Endothelial cell of umbilical vein (primary cell): ENCODE measurements around the gene RBPJL. TPM values are rescaled to one million over a fixed set of nuclear protein-coding genes. Genes with fewer than 3 reads are reported as not detected.

Experiments
- BruUV-seq: library from RNA; stranded (reverse); fragments of 400-500 nt; replicated peaks from 2 replicates; lab custom pipeline; 2021; lab: Mats Ljungman, UMichigan
- CTCF ChIA-PET: fragments of 300-600, 350-600 bp; sonication (Branson Sonifier 250); formaldehyde crosslinking; loops from one replicate; lab custom pipeline; 2021; ENCODE audit warnings: antibody characterized with exemption, inconsistent platforms; lab: Charles Lee
- POLR2A ChIA-PET: fragments of 300-600, 350-600 bp; sonication (Branson Sonifier 250); formaldehyde crosslinking; loops from one replicate; lab custom pipeline; 2021; ENCODE audit warnings: antibody characterized with exemption, inconsistent platforms; lab: Charles Lee
- DNase-seq: peaks from one replicate; pipeline ENCODE4 v3.0.0-alpha.2; 2011; ENCODE audit warnings: low read depth, low spot score
- FAIRE-seq: peaks from 2 replicates; lab custom pipeline; 2011; peaks lifted over from hg19 to GRCh38; lab: Jason Lieb, UNC
- H2AFZ ChIP-seq: 2 replicates; pipeline ENCODE4 v1.6.0; 2012; ENCODE audit warnings: low read depth, low read length, control low read depth, inconsistent platforms
- H3K27ac ChIP-seq: 2 replicates; pipeline ENCODE4 v1.5.1; 2011; ENCODE audit warnings: low read depth, mild to moderate bottlenecking, control low read depth, low read length, moderate library complexity; ENCODE audit not compliant: insufficient read depth
- H3K27me3 ChIP-seq, 2 experiments: 2 replicates each; pipeline versions ENCODE4 v1.6.0 to v1.6.1; 2011; ENCODE audit warnings: low read length in 2 of 2, mixed read lengths in 1 of 2; ENCODE audit not compliant: control insufficient read depth in 2 of 2, insufficient read depth in 2 of 2
- H3K36me3 ChIP-seq, 2 experiments: 2 replicates in 1 of 2; 3 replicates in 1 of 2; pipeline ENCODE4 v1.5.1; 2011; ENCODE audit warnings: low read length in 2 of 2, mild to moderate bottlenecking in 1 of 2, moderate library complexity in 1 of 2; ENCODE audit not compliant: control insufficient read depth in 2 of 2, insufficient read depth in 2 of 2; ENCODE audit errors: extremely low read depth in 1 of 2
- H3K4me1 ChIP-seq: 3 replicates; pipeline ENCODE4 v1.5.1; 2011; ENCODE audit warnings: mild to moderate bottlenecking, low read length; ENCODE audit not compliant: control insufficient read depth, insufficient read depth; ENCODE audit errors: extremely low read depth
- H3K4me2 ChIP-seq: 2 replicates; pipeline ENCODE4 v1.6.1; 2011; ENCODE audit warnings: low read length, control low read depth, mixed read lengths; ENCODE audit not compliant: insufficient read depth
- H3K4me3 ChIP-seq, 3 experiments: fragments of 200-600 bp in 1 of 3; sonication (generic), shearing (Covaris generic) in 1 of 3; replicated peaks in 1 of 3; 2 replicates each; pipeline ENCODE4 v1.5.1; 2011 to 2016; ENCODE audit warnings: control low read depth in 3 of 3, low read length in 3 of 3, mild to moderate bottlenecking in 2 of 3, inconsistent platforms in 1 of 3, low read depth in 1 of 3, moderate library complexity in 1 of 3; ENCODE audit not compliant: insufficient read depth in 1 of 3
- H3K79me2 ChIP-seq: 2 replicates; pipeline ENCODE4 v1.6.0; 2012; ENCODE audit warnings: low read length, inconsistent platforms; ENCODE audit not compliant: control insufficient read depth, insufficient read depth
- H3K9ac ChIP-seq: replicated peaks from 2 replicates; pipeline ENCODE3; 2011; ENCODE audit warnings: low read length, control low read depth; ENCODE audit not compliant: insufficient read depth; ENCODE audit errors: extremely low read depth
- H3K9me1 ChIP-seq: replicated peaks from 3 replicates; pipeline ENCODE4 v1.6.0; 2011; ENCODE audit warnings: mild to moderate bottlenecking, low read length; ENCODE audit not compliant: control insufficient read depth, insufficient read depth; ENCODE audit errors: extremely low read depth
- H3K9me3 ChIP-seq: replicated peaks from 2 replicates; pipeline ENCODE4 v1.5.1; 2012; ENCODE audit warnings: low read length, inconsistent platforms; ENCODE audit not compliant: control insufficient read depth, insufficient read depth
- H4K20me1 ChIP-seq: replicated peaks from 2 replicates; pipeline ENCODE3; 2011; ENCODE audit warnings: mild to moderate bottlenecking, low read length; ENCODE audit not compliant: control insufficient read depth, insufficient read depth; ENCODE audit errors: extremely low read depth
- FOS ChIP-seq: IDR thresholded peaks from 2 replicates; pipeline ENCODE4 v1.6.1; 2011; ENCODE audit warnings: mild to moderate bottlenecking, low read length, moderate library complexity, borderline replicate concordance; ENCODE audit not compliant: insufficient read depth
- dilution Hi-C: fragments of 300-500 bp; cut with MboI; formaldehyde crosslinking; loops from one replicate; pipeline ENCODE4 v1.15.0; 2019; ENCODE audit warnings: low sequenced_read_pairs; ENCODE audit not compliant: extremely low pct_ligation_motif_present
- intact Hi-C: fragments of 100-400 bp; cut with micrococcal nuclease; formaldehyde crosslinking; loops from one replicate; pipeline ENCODE4 v1.10.0; 2022
- polyA plus RNA-seq, 4 experiments: library from polyadenylated mRNA; depleted of rRNA in 3 of 4; stranded (reverse) in 3 of 4; unstranded in 1 of 4; fragments of >200 nt; gene quantifications; 2 replicates each; pipeline versions ENCODE4 v1.2.1 to v1.2.3, GENCODE V29; 2011 to 2012; ENCODE audit warnings: missing spikeins in 1 of 4
- total RNA-seq: library from RNA; stranded (reverse); gene quantifications from 2 replicates; pipeline ENCODE4 v1.2.3, GENCODE V29; 2021
- TF ChIP-seq, protein P1 (sequence below), 2 donors: IDR thresholded peaks; 1 replicate in 1 of 2; 2 replicates in 1 of 2; pipeline ENCODE4 v1.5.1; 2011; ENCODE audit warnings: low read length in 2 of 2, mild to moderate bottlenecking in 2 of 2, moderate library complexity in 2 of 2, control low read depth in 1 of 2, inconsistent platforms in 1 of 2, low read depth in 1 of 2; ENCODE audit not compliant: insufficient read depth in 1 of 2; ENCODE audit errors: extremely low read depth in 1 of 2
- TF ChIP-seq, protein P2 (sequence below): IDR thresholded peaks from 2 replicates; pipeline ENCODE4 v1.6.1; 2011; ENCODE audit not compliant: insufficient read depth, insufficient read length

RBPJL gene
- total and polyA plus RNA-seq, 2 donors (not counting 3 experiments of a cell fraction or from before 2014, with no cell fraction given): not detected

DNA sequence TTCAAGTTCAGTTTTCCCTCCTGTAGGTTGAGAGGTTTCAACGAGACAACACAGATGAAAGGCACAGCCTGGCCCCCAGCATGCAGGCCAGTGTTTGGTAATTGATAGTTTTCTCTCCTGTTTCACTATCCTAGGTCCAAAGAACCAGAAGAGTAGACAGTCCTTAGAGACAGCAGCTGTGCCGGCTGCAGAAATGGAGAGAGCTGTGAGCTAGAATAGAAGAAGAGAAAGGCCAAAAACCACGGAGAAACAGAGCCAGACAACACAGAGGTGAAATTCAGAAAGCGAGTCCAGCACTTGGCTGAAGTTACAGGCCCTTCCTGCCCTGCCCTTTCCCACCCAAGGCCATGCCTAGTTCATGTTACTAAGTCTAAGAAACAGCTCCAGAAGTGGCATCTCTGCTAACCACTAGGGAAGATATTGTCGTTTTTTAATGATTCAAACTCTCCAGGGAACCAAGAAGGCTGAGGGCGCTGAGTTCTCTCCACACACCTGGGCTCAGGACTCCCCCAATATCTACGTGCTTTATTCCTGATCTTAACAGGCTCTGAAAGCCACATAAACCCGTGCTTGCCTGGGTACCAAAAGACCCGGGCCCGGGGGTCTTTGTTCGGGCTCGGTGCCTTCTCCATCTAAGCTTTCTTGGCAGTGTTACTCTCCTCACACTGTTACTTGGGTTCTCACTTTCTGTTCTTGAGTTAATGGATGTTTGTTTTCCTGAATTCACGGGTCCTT lies 16.5 kb upstream of the RBPJL start:
- H3K9ac ChIP-seq: no peak overlapping the region
- no peaks in the 10 kb centered on the region for H4K20me1 ChIP-seq
- H3K4me1 ChIP-seq: peaks cover 9% of the 10 kb centered on the region
- no peaks in the 10 kb centered on the region for H3K79me2 ChIP-seq
- no peak for DNase-seq
- BruUV-seq: no TSS peak
- dilution Hi-C loops: no loop called here
- H3K9me1 ChIP-seq: no peaks in the 10 kb centered on the region
- intact Hi-C loops: loop anchor here (5.0 to 10.0 kb wide), 4 partner anchors 53 to 405 kb away; partner anchors contain the start of genes PABPC1L and YWHAB
- H3K9me3 ChIP-seq: no peaks in the 10 kb centered on the region
- peak; percentile 21 for FAIRE-seq
- peaks cover 0 to 8% of the 10 kb centered on the region in 2 experiments for H3K27me3 ChIP-seq
- ChIA-PET CTCF (interaction anchor here (0.6 to 6.9 kb wide), 47 partner anchors 8 to 600 kb away, joined by 3 to 169 read pairs (median 5); partner anchors contain the start of genes KCNS1, SLPI and TOMM34), POLR2A (no interaction called here)
- no peaks in the 10 kb centered on the region for H3K36me3 ChIP-seq
- H3K4me3 ChIP-seq: no peak overlapping the region
- no peak overlapping the region for H3K27ac ChIP-seq
- no peak overlapping the region for H3K4me2 ChIP-seq
- TF ChIP-seq FOS: no peak
- TF ChIP-seq, protein P1, sequence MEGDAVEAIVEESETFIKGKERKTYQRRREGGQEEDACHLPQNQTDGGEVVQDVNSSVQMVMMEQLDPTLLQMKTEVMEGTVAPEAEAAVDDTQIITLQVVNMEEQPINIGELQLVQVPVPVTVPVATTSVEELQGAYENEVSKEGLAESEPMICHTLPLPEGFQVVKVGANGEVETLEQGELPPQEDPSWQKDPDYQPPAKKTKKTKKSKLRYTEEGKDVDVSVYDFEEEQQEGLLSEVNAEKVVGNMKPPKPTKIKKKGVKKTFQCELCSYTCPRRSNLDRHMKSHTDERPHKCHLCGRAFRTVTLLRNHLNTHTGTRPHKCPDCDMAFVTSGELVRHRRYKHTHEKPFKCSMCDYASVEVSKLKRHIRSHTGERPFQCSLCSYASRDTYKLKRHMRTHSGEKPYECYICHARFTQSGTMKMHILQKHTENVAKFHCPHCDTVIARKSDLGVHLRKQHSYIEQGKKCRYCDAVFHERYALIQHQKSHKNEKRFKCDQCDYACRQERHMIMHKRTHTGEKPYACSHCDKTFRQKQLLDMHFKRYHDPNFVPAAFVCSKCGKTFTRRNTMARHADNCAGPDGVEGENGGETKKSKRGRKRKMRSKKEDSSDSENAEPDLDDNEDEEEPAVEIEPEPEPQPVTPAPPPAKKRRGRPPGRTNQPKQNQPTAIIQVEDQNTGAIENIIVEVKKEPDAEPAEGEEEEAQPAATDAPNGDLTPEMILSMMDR (IDR thresholded peaks at IDR 0.05; ENCODE audit: extremely low read depth in 1 of 2, insufficient read depth in 1 of 2, low read depth in 1 of 2, low read length in 2 of 2): no peak
- TF ChIP-seq, protein P2, sequence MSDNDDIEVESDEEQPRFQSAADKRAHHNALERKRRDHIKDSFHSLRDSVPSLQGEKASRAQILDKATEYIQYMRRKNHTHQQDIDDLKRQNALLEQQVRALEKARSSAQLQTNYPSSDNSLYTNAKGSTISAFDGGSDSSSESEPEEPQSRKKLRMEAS: no peak
- no peak overlapping the region for H2AFZ ChIP-seq
